Suprapubic skin (tissue), 4 donors: ENCODE results near the gene LRMDA. TPM values are rescaled to one million over a fixed set of nuclear protein-coding genes. Genes with fewer than 3 reads are reported as not detected.

Experiments used
- DNase-seq, 2 donors: peaks; one replicate each; pipeline ENCODE4 v3.0.0-alpha.2; 2019; ENCODE audit warnings: low spot score in 2 of 2
- H3K27ac ChIP-seq: fragments of 200-600 bp; sonication (generic); one replicate; pipeline ENCODE4 v1.5.1; 2019
- H3K27me3 ChIP-seq: fragments of 200-600 bp; sonication (generic); one replicate; pipeline ENCODE4 v1.5.1; 2019
- H3K36me3 ChIP-seq: fragments of 200-600 bp; sonication (generic); one replicate; pipeline ENCODE4 v1.5.1; 2019
- H3K4me1 ChIP-seq: fragments of 200-600 bp; sonication (generic); one replicate; pipeline ENCODE4 v1.5.1; 2019
- H3K4me3 ChIP-seq: fragments of 200-600 bp; sonication (generic); one replicate; pipeline ENCODE4 v1.5.1; 2019; ENCODE audit warnings: mild to moderate bottlenecking
- H3K9me3 ChIP-seq: fragments of 200-600 bp; sonication (generic); one replicate; pipeline ENCODE4 v1.5.1; 2019
- CTCF ChIP-seq, 2 donors: fragments of 200-600 bp in 1 of 2; fragments of 450-650 bp in 1 of 2; sonication (generic) in 1 of 2; IDR thresholded peaks; one replicate each; pipeline ENCODE4 v1.5.1; 2016 to 2019; ENCODE audit warnings: antibody characterized with exemption in 2 of 2, mild to moderate bottlenecking in 1 of 2, moderate library complexity in 1 of 2
- EP300 ChIP-seq: sonication (generic); formaldehyde crosslinking; IDR thresholded peaks from one replicate; pipeline ENCODE4 v1.6.1; 2017; ENCODE audit warnings: antibody characterized with exemption
- POLR2A ChIP-seq, 2 donors: fragments of 450-650 bp; IDR thresholded peaks; one replicate each; pipeline ENCODE4 v1.6.1; 2017; ENCODE audit warnings: antibody characterized with exemption in 2 of 2, mild to moderate bottlenecking in 2 of 2, moderate library complexity in 2 of 2
- POLR2AphosphoS5 ChIP-seq, 3 donors: sonication (generic); formaldehyde crosslinking; IDR thresholded peaks; one replicate each; pipeline ENCODE4 v1.6.1; 2017; ENCODE audit warnings: antibody characterized with exemption in 3 of 3
- WGBS: methylation state at CpG from one replicate; pipeline ENCODE4 v1.1.5; 2018; 5-methylcytosine and 5-hydroxymethylcytosine counted together
- total RNA-seq, 4 donors: library from RNA; depleted of rRNA; stranded (reverse); fragments of >200 nt; gene quantifications; one replicate each; pipeline ENCODE4 v1.1.0, GENCODE V29; 2016

LRMDA gene
- total RNA-seq, 4 donors from 2014 or later: 0.10 to 2.9 (median 1.9) TPM; not detected in 1

- WGBS: 76% methylated on average over 2 of the region's 2 CpGs
- Histone ChIP-seq H3K27me3 (no peaks in the 10 kb centered on the region), H3K4me1 (no peaks in the 10 kb centered on the region)
Measured at GRCh38 chr10:75528392-75528791, 97.0 kb downstream of the LRMDA start.

GRCh38 chr10:75530299-75530698 is 98.9 kb downstream of the LRMDA start:
- no peaks in the 10 kb centered on the region for H3K4me1 ChIP-seq
- H3K27ac ChIP-seq: no peak overlapping the region
- no peak for TF ChIP-seq POLR2A (IDR thresholded peaks at IDR 0.05)
- WGBS: 77% methylated on average over 3 of the region's 3 CpGs
- H3K36me3 ChIP-seq: no peaks in the 10 kb centered on the region
- no peak for DNase-seq
- H3K4me3 ChIP-seq: no peak overlapping the region
- H3K9me3 ChIP-seq: no peaks in the 10 kb centered on the region
- H3K27me3 ChIP-seq: no peaks in the 10 kb centered on the region

More at GRCh38 chr10:75528392-75528791, 97.0 kb downstream of the LRMDA start:
- no peak for DNase-seq
- H3K4me3 ChIP-seq: no peak overlapping the region
- H3K9me3 ChIP-seq: no peaks in the 10 kb centered on the region
- H3K27ac ChIP-seq: no peak overlapping the region
- no peaks in the 10 kb centered on the region for H3K36me3 ChIP-seq
- no peak for TF ChIP-seq POLR2A (IDR thresholded peaks at IDR 0.05)
- TF ChIP-seq EP300: no peak
- no peak for TF ChIP-seq CTCF (IDR thresholded peaks at IDR 0.05)
- TF ChIP-seq POLR2AphosphoS5 (IDR thresholded peaks at IDR 0.05): no peak

- Histone ChIP-seq H3K27me3 (no peaks in the 10 kb centered on the region), H3K9me3 (no peaks in the 10 kb centered on the region), H3K4me3 (no peak overlapping the region), H3K4me1 (no peaks in the 10 kb centered on the region), H3K36me3 (no peaks in the 10 kb centered on the region), H3K27ac (no peak overlapping the region)
- TF ChIP-seq POLR2A (IDR thresholded peaks at IDR 0.05) (no peak), POLR2AphosphoS5 (IDR thresholded peaks at IDR 0.05) (no peak)
- no peak for DNase-seq
- WGBS: 93% methylated on average over 2 of the region's 2 CpGs
Measured at GRCh38 chr10:75531571-75532031, 100.2 kb downstream of the LRMDA start.

GRCh38 chr10:75532253-75532924 is 101.0 kb downstream of the LRMDA start:
- no peak for DNase-seq
- TF ChIP-seq POLR2AphosphoS5 (IDR thresholded peaks at IDR 0.05): no peak
- TF ChIP-seq CTCF (IDR thresholded peaks at IDR 0.05): no peak
- TF ChIP-seq EP300: no peak
- no peak for TF ChIP-seq POLR2A (IDR thresholded peaks at IDR 0.05)
- no peaks in the 10 kb centered on the region for H3K4me1 ChIP-seq
- no peak overlapping the region for H3K27ac ChIP-seq
- no peaks in the 10 kb centered on the region for H3K9me3 ChIP-seq
- 88% methylated on average over 3 of the region's 3 CpGs for WGBS
- no peak overlapping the region for H3K4me3 ChIP-seq
- no peaks in the 10 kb centered on the region for H3K36me3 ChIP-seq
- H3K27me3 ChIP-seq: no peaks in the 10 kb centered on the region

- H3K36me3 ChIP-seq: no peaks in the 10 kb centered on the region
- DNase-seq: no peak
- no peak for TF ChIP-seq CTCF (IDR thresholded peaks at IDR 0.05)
- no peak for TF ChIP-seq EP300
- no peak for TF ChIP-seq POLR2A (IDR thresholded peaks at IDR 0.05)
- TF ChIP-seq POLR2AphosphoS5 (IDR thresholded peaks at IDR 0.05): no peak
- no peaks in the 10 kb centered on the region for H3K9me3 ChIP-seq
- no peaks in the 10 kb centered on the region for H3K27me3 ChIP-seq
- no peak overlapping the region for H3K4me3 ChIP-seq
- peaks cover 2% of the 10 kb centered on the region for H3K4me1 ChIP-seq
- no peak overlapping the region for H3K27ac ChIP-seq
- WGBS: 88% methylated on average over 8 of the region's 8 CpGs
Measured at GRCh38 chr10:75538144-75538543, 106.7 kb downstream of the LRMDA start.

- no peak overlapping the region for H3K4me3 ChIP-seq
- no peak overlapping the region for H3K27ac ChIP-seq
- WGBS: 84% methylated on average over 1 of the region's 1 CpG
- H3K4me1 ChIP-seq: peaks cover 6% of the 10 kb centered on the region
- no peaks in the 10 kb centered on the region for H3K27me3 ChIP-seq
- TF ChIP-seq EP300 (no peak), POLR2A (IDR thresholded peaks at IDR 0.05) (no peak), POLR2AphosphoS5 (IDR thresholded peaks at IDR 0.05) (no peak), CTCF (IDR thresholded peaks at IDR 0.05) (no peak)
- no peaks in the 10 kb centered on the region for H3K36me3 ChIP-seq
- DNase-seq: no peak
- no peaks in the 10 kb centered on the region for H3K9me3 ChIP-seq
Measured at GRCh38 chr10:75538765-75539164, 107.3 kb downstream of the LRMDA start.
